22Rv1 (cell line): ENCODE measurements around the gene SHROOM2.

Experiments used
- ZFX ChIP-seq: fragments of 450-650 bp; IDR thresholded peaks from 2 replicates; pipeline ENCODE4 v1.6.1; 2017; ENCODE audit warnings: antibody characterized with exemption, borderline replicate concordance
- TF ChIP-seq, protein P1 (sequence below): fragments of 450-650 bp; IDR thresholded peaks from 2 replicates; pipeline ENCODE4 v1.5.1; 2017; ENCODE audit warnings: mild to moderate bottlenecking

- no peak for TF ChIP-seq ZFX
- TF ChIP-seq, protein P1, sequence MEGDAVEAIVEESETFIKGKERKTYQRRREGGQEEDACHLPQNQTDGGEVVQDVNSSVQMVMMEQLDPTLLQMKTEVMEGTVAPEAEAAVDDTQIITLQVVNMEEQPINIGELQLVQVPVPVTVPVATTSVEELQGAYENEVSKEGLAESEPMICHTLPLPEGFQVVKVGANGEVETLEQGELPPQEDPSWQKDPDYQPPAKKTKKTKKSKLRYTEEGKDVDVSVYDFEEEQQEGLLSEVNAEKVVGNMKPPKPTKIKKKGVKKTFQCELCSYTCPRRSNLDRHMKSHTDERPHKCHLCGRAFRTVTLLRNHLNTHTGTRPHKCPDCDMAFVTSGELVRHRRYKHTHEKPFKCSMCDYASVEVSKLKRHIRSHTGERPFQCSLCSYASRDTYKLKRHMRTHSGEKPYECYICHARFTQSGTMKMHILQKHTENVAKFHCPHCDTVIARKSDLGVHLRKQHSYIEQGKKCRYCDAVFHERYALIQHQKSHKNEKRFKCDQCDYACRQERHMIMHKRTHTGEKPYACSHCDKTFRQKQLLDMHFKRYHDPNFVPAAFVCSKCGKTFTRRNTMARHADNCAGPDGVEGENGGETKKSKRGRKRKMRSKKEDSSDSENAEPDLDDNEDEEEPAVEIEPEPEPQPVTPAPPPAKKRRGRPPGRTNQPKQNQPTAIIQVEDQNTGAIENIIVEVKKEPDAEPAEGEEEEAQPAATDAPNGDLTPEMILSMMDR: no peak
These were observed 830 bp upstream of the SHROOM2 start for GRCh38 chrX:9785254-9785943.
